ENCODE measurements around the gene SPATA1.
"Not testable (repeated sequence)": the region's sequence is repeated elsewhere in the genome, so short reads cannot be mapped to it uniquely, and the experiment has no call there.

SPATA1 gene

GRCh38 chr1:84510165-84510564 lies 4.0 kb downstream of the SPATA1 start:
- no peak for DNase-seq

GRCh38 chr1:84510668-84511067 lies 4.5 kb downstream of the SPATA1 start:
- no peak for DNase-seq

GRCh38 chr1:84524590-84524989 lies 18.4 kb downstream of the SPATA1 start:
- DNase-seq = no peak

GRCh38 chr1:84525779-84526178 lies 19.6 kb downstream of the SPATA1 start:
- DNase-seq = no peak

GRCh38 chr1:84538599-84538998 lies 32.4 kb downstream of the SPATA1 start:
- no peak for DNase-seq

- DNase-seq = no peak
Measured at GRCh38 chr1:84539972-84540371, 33.8 kb downstream of the SPATA1 start.

GRCh38 chr1:84540759-84541158 lies 34.6 kb downstream of the SPATA1 start:
- DNase-seq = no peak

GRCh38 chr1:84541679-84542078 lies 35.5 kb downstream of the SPATA1 start:
- DNase-seq = no peak

GRCh38 chr1:84550826-84551225 lies 44.6 kb downstream of the SPATA1 start:
- peak; percentile 26 for DNase-seq

GRCh38 chr1:84569216-84569615 lies 63.0 kb downstream of the SPATA1 start:
- no peak for DNase-seq

- DNase-seq = no peak
Measured at GRCh38 chr1:84570436-84571149, 64.4 kb downstream of the SPATA1 start.

- no peak for DNase-seq
Measured at GRCh38 chr1:84571150-84571535, 65.0 kb downstream of the SPATA1 start.

- no peak for DNase-seq
Measured at GRCh38 chr1:84573481-84573966, 67.3 kb downstream of the SPATA1 start.

- DNase-seq = peak; percentile 88
Measured at GRCh38 chr1:84573967-84574842, 68.0 kb downstream of the SPATA1 start, which contains the start of gene CTBS. CTBS (minus strand) TSS chr1:84574440; CDS start chr1:84574415, 25 bp downstream.

GRCh38 chr1:84574936-84575335 lies 68.8 kb downstream of the SPATA1 start:
- DNase-seq = no peak

GRCh38 chr1:84581648-84582047 lies 75.5 kb downstream of the SPATA1 start:
- no peak for DNase-seq

GRCh38 chr1:84582802-84583587 lies 76.8 kb downstream of the SPATA1 start:
- DNase-seq = peak; percentile 3

GRCh38 chr1:84583648-84584047 lies 77.5 kb downstream of the SPATA1 start:
- DNase-seq = no peak

GRCh38 chr1:84584126-84584525 lies 77.9 kb downstream of the SPATA1 start:
- DNase-seq = no peak

- DNase-seq = no peak
Measured at GRCh38 chr1:84585803-84586202, 79.6 kb downstream of the SPATA1 start.

- no peak for DNase-seq
Measured at GRCh38 chr1:84587099-84587498, 80.9 kb downstream of the SPATA1 start.

GRCh38 chr1:84594959-84595358 lies 88.8 kb downstream of the SPATA1 start:
- DNase-seq = not testable (repeated sequence)

GRCh38 chr1:84597011-84597410 lies 90.8 kb downstream of the SPATA1 start:
- no peak for DNase-seq
